K562 (cell line): ENCODE measurements around the gene CASKIN1. TPM values are rescaled to one million over a fixed set of nuclear protein-coding genes. Genes with fewer than 3 reads are reported as not detected.
A peak's percentile ranks its signal among the peaks of the same experiment; 100 is the strongest.

Experiments used
- ATAC-seq: fragments of 200-7000 bp; cut with Tn5 transposase; 3 replicates; pipeline ENCODE4 v1.9.1; 2020; ENCODE audit warnings: moderate library complexity
- BruUV-seq: library from RNA; stranded (reverse); fragments of 400-500 nt; replicated peaks from 2 replicates; lab custom pipeline; 2021; lab: Mats Ljungman, UMichigan
- CTCF ChIA-PET: fragments of 300-600 bp; formaldehyde crosslinking; extraction: SDS; loops from one replicate; lab custom pipeline; 2021; ENCODE audit warnings: low intra/inter-chr PET ratio; lab: Yijun Ruan, JAX
- POLR2A ChIA-PET: fragments of 300-600, 350-650 bp; sonication (Branson Sonifier 250); formaldehyde crosslinking; extraction: SDS; loops from one replicate; lab custom pipeline; 2021; ENCODE audit warnings: antibody characterized with exemption, inconsistent platforms; lab: Yijun Ruan, JAX
- DNase-seq, 4 experiments: peaks; one replicate each; pipeline versions ENCODE4 v3.0.0 to v3.0.0-alpha.2; 2011 to 2018; ENCODE audit warnings: low spot score in 3 of 4, mixed read lengths in 3 of 4; ENCODE audit errors: extremely low read depth in 1 of 4
- FAIRE-seq: peaks from 2 replicates; lab custom pipeline; 2011; peaks lifted over from hg19 to GRCh38; lab: Jason Lieb, UNC
- H2AFZ ChIP-seq: 2 replicates; pipeline ENCODE4 v1.6.0; 2011; ENCODE audit warnings: low read depth, low read length, control low read depth, inconsistent platforms
- H3K27ac ChIP-seq: fragments of 200-600 bp; 3 replicates; pipeline ENCODE4 v1.8.0; 2011; ENCODE audit warnings: low read depth, mild to moderate bottlenecking, control low read depth, inconsistent platforms, low read length, moderate library complexity, mixed read lengths; ENCODE audit errors: extremely low read depth
- H3K27me3 ChIP-seq, 2 experiments: fragments of 300-600 bp in 1 of 2; 2 replicates in 1 of 2; 3 replicates in 1 of 2; pipeline versions ENCODE4 v1.6.0 to v1.8.0; 2011; ENCODE audit warnings: inconsistent platforms in 2 of 2, low read length in 2 of 2, mild to moderate bottlenecking in 1 of 2, mixed read lengths in 1 of 2, moderate library complexity in 1 of 2; ENCODE audit not compliant: control insufficient read depth in 2 of 2, insufficient read depth in 2 of 2
- H3K36me3 ChIP-seq: fragments of 300-600 bp; 3 replicates; pipeline ENCODE4 v1.8.0; 2011; ENCODE audit warnings: mild to moderate bottlenecking, low read length, inconsistent platforms; ENCODE audit not compliant: control insufficient read depth, insufficient read depth
- H3K4me1 ChIP-seq, 2 experiments: fragments of 200-600 bp in 1 of 2; replicated peaks in 1 of 2; 2 replicates in 1 of 2; 3 replicates in 1 of 2; pipeline versions ENCODE4 v1.5.1 to v1.8.0; 2011; ENCODE audit warnings: inconsistent platforms in 2 of 2, low read length in 2 of 2, mild to moderate bottlenecking in 1 of 2, mixed read lengths in 1 of 2, moderate library complexity in 1 of 2; ENCODE audit not compliant: control insufficient read depth in 2 of 2, insufficient read depth in 2 of 2
- H3K4me2 ChIP-seq: 2 replicates; pipeline ENCODE4 v1.6.1; 2011; ENCODE audit warnings: low read length, control low read depth, inconsistent platforms, mixed read lengths; ENCODE audit not compliant: insufficient read depth
- H3K4me3 ChIP-seq: fragments of 200-600 bp; sonication (generic), shearing (Covaris generic); 2 replicates; pipeline ENCODE4 v1.5.1; 2016; ENCODE audit warnings: control low read depth, inconsistent platforms
- H3K79me2 ChIP-seq: fragments of 200-600 bp; 3 replicates; pipeline ENCODE4 v1.8.0; 2011; ENCODE audit warnings: low read length, inconsistent platforms; ENCODE audit not compliant: control insufficient read depth, insufficient read depth
- H3K9ac ChIP-seq, 2 experiments: 2 replicates each; pipeline versions ENCODE4 v1.6.0 to v1.6.1; 2011; ENCODE audit warnings: low read depth in 2 of 2, low read length in 2 of 2, control low read depth in 1 of 2, inconsistent platforms in 1 of 2, mild to moderate bottlenecking in 1 of 2, mixed read lengths in 1 of 2; ENCODE audit not compliant: insufficient read depth in 1 of 2
- H3K9me1 ChIP-seq: one replicate; pipeline ENCODE4 v1.6.0; 2011; ENCODE audit warnings: inconsistent platforms, mild to moderate bottlenecking, low read length, moderate library complexity; ENCODE audit not compliant: control insufficient read depth, insufficient read depth
- H3K9me3 ChIP-seq: replicated peaks from 2 replicates; pipeline ENCODE4 v1.5.1; 2011; ENCODE audit warnings: low read depth, low read length, inconsistent platforms; ENCODE audit not compliant: control insufficient read depth, insufficient read depth
- H4K20me1 ChIP-seq: replicated peaks from 2 replicates; pipeline ENCODE4 v1.6.1; 2011; ENCODE audit warnings: low read length, inconsistent platforms, mixed read lengths; ENCODE audit not compliant: control insufficient read depth, insufficient read depth
- CLOCK ChIP-seq: fragments of 250-450 bp; sonication (Bioruptor Pico); IDR thresholded peaks from 2 replicates; pipeline ENCODE4 v1.4.0; 2020; ENCODE audit warnings: mild to moderate bottlenecking, moderate library complexity, borderline replicate concordance
- PRPF4 ChIP-seq: fragments of 200-400 bp; formaldehyde crosslinking; IDR thresholded peaks from one replicate; pipeline ENCODE4 v1.6.1; 2017; ENCODE audit warnings: low read length, low read depth, mild to moderate bottlenecking; ENCODE audit not compliant: insufficient read depth, poor library complexity, severe bottlenecking
- ZNF121 ChIP-seq: sonication (generic); formaldehyde crosslinking; conservative IDR thresholded peaks from 2 replicates; pipeline ENCODE4 v1.8.0; 2022; ENCODE audit warnings: missing genetic modification reagents
- WGBS: fragments of 100-300 bp; shearing (Covaris generic); methylation state at CpG from one replicate; pipeline ENCODE4 v1.1.6; 2016; ENCODE audit warnings: low coverage, mixed read lengths; ENCODE audit not compliant: insufficient coverage; ENCODE audit errors: missing lambda C conversion rate; 5-methylcytosine and 5-hydroxymethylcytosine counted together
- in situ Hi-C: fragments of 300-500 bp; cut with MboI; formaldehyde crosslinking; loops from 4 replicates; pipeline ENCODE4 v1.15.0; 2018; ENCODE audit warnings: inconsistent platforms, mixed read lengths
- intact Hi-C: fragments of 100-400 bp; cut with micrococcal nuclease; formaldehyde crosslinking; loops from 2 replicates; pipeline ENCODE4 v1.14.2; 2022
- polyA plus RNA-seq, 8 experiments: library from polyadenylated mRNA; depleted of rRNA in 4 of 8; stranded (reverse) in 5 of 8; unstranded in 3 of 8; fragments of >200 nt; fragmentation: Nextera tagmentation in 2 of 8; fragmentation: Illumina TruSeq in 1 of 8; extraction: Ambion mirVana in 2 of 8; extraction: Trizol in 1 of 8; gene quantifications; 2 replicates each; pipeline versions ENCODE4 v1.2.1 to v1.2.3, GENCODE V29; 2011 to 2014; ENCODE audit warnings: inconsistent platforms in 1 of 8, missing spikeins in 1 of 8
- total RNA-seq, 7 experiments: library from RNA; depleted of rRNA in 6 of 7; stranded (reverse); fragments of >200 nt in 6 of 7; fragmentation: Illumina TruSeq in 2 of 7; extraction: Trizol in 2 of 7; gene quantifications; 2 replicates each; pipeline versions ENCODE4 v1.2.1 to v1.2.3, GENCODE V29; 2011 to 2021; ENCODE audit warnings: low replicate concordance in 1 of 7

Gene CASKIN1
- total and polyA plus RNA-seq, 9 of the 15 experiments (the other 6 are each of a cell fraction or from before 2014, with no cell fraction given): 0.15 to 4.5 (median 1.5) TPM; not detected in 2

GRCh38 chr16:2188395-2188794 is 8.0 kb downstream of the CASKIN1 start:
- CTCF ChIA-PET: no interaction called here
- in situ Hi-C loops: no loop called here
- H3K9me1 ChIP-seq: no peaks in the 10 kb centered on the region
- peaks cover 0 to 68% of the 10 kb centered on the region in 2 experiments; a peak in 2 of 5 replicates for H3K4me1 ChIP-seq
- H3K27ac ChIP-seq: no peak overlapping the region
- H3K36me3 ChIP-seq: no peaks in the 10 kb centered on the region
- POLR2A ChIA-PET: no interaction called here
- H4K20me1 ChIP-seq: 0 out of 2 replicates have a peak, but pooled peaks cover 3% of the 10 kb centered on the region
- DNase-seq (no peak), ATAC-seq (no peak), FAIRE-seq (no peak)
- no peak overlapping the region for H3K4me3 ChIP-seq
- 74% methylated on average over 7 of the region's 8 CpGs for WGBS
- intact Hi-C loops: no loop called here
- no peak overlapping the region for H3K4me2 ChIP-seq
- H3K9ac ChIP-seq: peak overlapping the region in 1 of 2 experiments; percentile 71; a peak in 2 of 4 replicates
- no peaks in the 10 kb centered on the region for H3K27me3 ChIP-seq
- BruUV-seq: no TSS peak
- H3K9me3 ChIP-seq: no peaks in the 10 kb centered on the region
- H3K79me2 ChIP-seq: no peaks in the 10 kb centered on the region
- TF ChIP-seq PRPF4: no peak
- TF ChIP-seq CLOCK (CRISPR knock-in tag): no peak
- peak; percentile 69; the same call in 1 of the 2 replicates for TF ChIP-seq ZNF121 (CRISPR knock-in tag)
- H2AFZ ChIP-seq: no peak overlapping the region
